GM18873 (cell line): ENCODE results near the gene TMEM117.
A peak's percentile ranks its signal among the peaks of the same experiment; 100 is the strongest.

Experiments used
- ATAC-seq: cut with Tn5 transposase; IDR thresholded peaks from one replicate; pipeline ENCODE4 v1.9.1; 2021; ENCODE audit warnings: mild to moderate bottlenecking, moderate library complexity, moderate number of reproducible peaks; ENCODE audit not compliant: unreplicated experiment, low FRiP score

Gene TMEM117

GRCh38 chr12:43937947-43938346, 102.1 kb downstream of the TMEM117 start:
- no peak for ATAC-seq

DNA sequence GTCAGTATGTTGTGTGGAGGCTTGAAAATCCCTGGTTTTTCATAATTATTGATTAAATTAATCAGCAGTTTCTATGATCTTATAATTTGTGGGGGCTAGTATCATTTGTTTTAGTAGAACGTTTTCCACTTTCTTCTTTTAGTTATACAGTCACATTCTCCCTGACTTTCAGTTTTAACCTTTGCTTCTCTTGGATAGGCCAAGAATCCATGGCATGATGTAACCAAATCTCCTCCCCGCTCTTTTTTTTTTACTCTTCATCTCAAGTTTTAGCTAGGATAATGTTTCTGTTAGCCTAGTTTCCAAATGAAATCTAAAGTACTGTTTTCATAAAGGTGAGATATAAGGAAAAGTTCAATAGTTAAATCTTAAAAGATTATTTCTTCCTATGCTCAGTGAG, 106.5 kb downstream of the TMEM117 start:
- no peak for ATAC-seq

GRCh38 chr12:43945983-43946382, 110.1 kb downstream of the TMEM117 start:
- no peak for ATAC-seq

DNA sequence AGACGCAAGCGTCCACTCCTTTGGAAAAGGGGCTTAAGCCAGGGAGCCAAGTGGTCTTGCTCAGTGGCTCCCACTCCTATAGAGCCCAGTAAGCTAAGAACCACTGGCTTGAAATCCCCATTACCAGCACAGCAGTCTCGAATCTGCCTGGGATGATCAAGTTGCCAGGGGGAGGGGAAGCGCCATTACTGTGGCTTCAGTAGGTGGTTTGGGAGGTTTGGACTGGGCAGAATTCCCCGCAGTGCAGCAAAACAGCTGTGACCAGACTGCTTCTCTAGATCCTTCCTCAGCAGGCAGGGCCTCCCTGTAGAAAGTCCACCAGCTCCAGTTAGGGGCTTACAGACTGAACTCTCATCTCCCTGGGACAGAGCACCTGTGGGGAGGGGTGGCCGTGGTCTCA, 115.4 kb downstream of the TMEM117 start:
- ATAC-seq: no peak

DNA sequence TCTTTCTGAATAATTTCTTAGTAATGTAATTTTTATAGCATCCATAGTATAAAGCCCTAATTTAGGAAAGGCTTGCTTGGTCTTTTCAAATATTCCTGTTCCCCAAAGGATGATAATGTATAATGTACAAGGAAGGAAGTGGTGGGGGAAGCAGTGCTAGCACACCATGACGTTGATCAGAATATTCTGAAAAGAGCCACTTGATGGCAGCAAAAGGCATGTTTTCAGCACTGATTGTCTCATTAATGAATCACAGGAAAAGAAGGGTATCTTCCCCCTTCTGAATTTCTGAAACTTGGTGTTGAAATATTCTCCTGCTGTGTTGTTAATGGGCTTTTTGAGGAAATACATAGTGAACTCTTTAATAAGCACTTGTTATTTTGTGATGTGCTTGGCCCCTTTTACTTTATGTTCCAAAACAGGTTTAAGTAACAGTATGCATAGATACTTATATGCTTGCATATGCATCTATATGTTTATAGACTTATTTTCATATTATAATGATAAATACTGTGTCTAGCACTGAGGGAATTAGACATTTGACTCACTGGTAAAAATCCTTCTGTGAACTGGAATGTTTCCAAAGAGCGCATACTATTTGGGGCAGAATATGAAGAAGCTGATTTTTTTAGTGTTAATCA, 122.0 kb downstream of the TMEM117 start:
- peak; percentile 97 for ATAC-seq

DNA sequence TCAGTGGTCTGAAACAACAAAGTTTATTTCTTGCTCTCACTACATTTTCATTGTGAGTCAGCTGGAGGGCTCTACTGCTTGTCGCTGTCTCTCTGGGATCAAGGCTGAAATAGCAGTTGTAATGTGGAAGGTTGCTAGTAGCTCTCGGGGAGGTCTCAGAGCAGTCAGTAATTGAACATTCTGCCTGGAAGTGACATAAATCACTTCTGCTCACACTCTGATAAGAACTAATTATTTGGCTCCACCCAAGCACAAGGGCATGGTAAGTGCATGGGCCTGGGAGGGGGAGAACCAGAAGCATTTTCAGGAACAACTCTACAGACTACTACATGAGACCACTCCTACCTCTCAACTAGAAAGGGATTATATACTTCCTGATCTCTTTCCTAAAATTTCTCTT, 128.2 kb downstream of the TMEM117 start:
- no peak for ATAC-seq

DNA sequence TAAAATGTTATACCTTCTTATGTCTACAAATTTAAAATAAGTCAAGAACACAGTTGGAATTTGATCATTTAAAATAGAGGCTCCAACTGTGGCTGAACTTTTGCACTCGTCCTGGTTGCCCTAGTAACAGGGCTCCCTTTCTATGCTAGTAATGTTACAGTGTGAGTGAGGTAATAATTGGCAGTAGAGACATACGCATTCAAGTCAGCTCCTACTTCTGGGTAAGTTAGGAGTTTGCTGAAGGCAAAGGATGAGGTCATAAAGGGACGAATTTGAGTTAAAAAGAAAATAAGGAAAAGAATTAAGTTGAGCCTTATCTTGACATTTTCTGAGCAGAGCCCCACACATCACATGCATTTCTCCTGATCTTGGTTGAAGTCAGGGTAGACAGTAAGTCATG, 129.1 kb downstream of the TMEM117 start:
- ATAC-seq: no peak

GRCh38 chr12:43965899-43966298, 130.0 kb downstream of the TMEM117 start:
- no peak for ATAC-seq

- ATAC-seq: no peak
Observed at GRCh38 chr12:43968736-43969135, 132.9 kb downstream of the TMEM117 start.

GRCh38 chr12:43969882-43970281, 134.0 kb downstream of the TMEM117 start:
- ATAC-seq: no peak

GRCh38 chr12:43973385-43973784, 137.5 kb downstream of the TMEM117 start:
- ATAC-seq: no peak

GRCh38 chr12:43973993-43974392, 138.1 kb downstream of the TMEM117 start:
- no peak for ATAC-seq

- ATAC-seq: no peak
Observed at GRCh38 chr12:43976027-43976426, 140.1 kb downstream of the TMEM117 start.

DNA sequence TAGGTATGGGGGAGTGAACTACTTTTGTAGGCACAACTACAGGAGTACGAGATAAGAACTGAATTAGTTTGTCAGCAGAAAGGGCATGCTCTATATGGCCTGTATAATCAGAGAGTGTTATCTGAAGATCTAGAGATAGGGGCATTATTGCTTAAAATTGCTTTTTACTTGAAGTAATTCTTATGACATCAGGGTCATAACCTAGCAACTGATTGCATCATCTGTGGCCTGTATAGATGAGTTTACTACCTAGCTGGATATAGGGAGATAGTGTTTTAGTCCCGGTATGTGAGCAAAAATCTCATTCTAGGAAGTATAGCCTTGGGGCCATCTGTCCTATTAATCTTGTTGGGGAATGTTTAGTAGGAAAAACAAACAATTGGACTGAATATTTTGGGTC, 142.7 kb downstream of the TMEM117 start:
- ATAC-seq: no peak

- ATAC-seq: no peak
Observed at GRCh38 chr12:43979450-43979849, 143.6 kb downstream of the TMEM117 start.

DNA sequence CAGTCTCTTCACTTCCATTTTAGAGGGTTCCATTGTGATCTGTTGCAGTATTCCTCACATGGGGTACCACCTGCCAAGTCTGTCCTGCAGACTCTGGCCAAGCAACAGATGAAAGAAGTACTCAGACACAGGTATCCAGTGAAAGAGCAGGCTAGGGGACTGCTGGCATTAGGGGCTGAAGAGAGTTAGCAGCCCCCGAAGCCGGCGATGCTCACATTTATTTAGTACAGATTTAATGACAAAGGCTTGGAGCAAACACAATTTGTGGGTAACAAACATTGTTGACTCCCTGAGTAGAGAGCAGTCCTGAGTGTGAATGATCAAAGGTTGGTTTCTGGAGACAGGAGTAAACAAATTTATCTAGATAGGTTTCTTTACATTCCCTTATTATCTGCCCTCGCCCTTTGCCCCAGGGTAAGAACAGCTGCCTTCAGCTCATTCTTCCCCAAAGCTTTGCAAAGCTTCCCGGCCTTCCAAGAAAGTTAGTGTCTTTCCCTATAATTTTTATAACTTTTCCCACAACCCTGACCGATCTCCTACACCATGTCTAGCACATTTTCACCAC, 144.8 kb downstream of the TMEM117 start:
- no peak for ATAC-seq

DNA sequence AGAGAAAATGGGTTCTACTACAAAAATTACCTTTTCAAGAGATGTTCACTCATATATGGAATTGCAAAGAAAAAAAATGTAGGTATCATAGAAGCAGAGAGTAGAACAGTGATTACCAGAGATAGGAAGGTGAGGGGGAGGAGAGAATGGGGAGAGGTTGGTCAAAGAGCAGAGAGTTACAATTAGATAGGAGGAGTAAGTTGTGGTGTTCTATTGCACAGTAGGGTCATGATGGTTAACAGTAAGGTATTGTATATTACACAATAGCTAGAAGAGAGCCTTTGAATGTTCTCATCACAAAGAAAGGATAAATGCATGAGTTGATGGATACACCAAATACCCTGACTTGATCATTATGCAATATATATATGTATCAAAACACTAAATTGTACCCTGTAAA, 145.8 kb downstream of the TMEM117 start:
- ATAC-seq: no peak

DNA sequence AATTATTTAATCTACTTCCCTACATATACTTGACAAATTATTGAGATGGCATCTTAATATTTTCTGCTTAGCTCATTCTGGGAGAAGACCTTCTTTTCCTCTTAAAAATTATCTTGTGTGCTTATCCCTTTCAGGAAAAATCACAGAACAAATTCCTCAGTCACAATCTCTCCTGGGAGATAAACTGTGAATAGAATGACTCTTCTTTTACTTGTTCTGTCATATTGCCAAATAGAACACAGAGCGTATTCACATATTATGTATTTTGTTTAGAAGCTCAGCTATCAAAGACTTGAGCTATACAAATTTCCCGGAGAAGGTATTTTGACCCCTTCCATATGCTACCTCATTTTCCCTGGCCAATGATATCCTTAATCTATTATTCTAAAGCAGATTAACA, 146.7 kb downstream of the TMEM117 start:
- ATAC-seq: no peak

DNA sequence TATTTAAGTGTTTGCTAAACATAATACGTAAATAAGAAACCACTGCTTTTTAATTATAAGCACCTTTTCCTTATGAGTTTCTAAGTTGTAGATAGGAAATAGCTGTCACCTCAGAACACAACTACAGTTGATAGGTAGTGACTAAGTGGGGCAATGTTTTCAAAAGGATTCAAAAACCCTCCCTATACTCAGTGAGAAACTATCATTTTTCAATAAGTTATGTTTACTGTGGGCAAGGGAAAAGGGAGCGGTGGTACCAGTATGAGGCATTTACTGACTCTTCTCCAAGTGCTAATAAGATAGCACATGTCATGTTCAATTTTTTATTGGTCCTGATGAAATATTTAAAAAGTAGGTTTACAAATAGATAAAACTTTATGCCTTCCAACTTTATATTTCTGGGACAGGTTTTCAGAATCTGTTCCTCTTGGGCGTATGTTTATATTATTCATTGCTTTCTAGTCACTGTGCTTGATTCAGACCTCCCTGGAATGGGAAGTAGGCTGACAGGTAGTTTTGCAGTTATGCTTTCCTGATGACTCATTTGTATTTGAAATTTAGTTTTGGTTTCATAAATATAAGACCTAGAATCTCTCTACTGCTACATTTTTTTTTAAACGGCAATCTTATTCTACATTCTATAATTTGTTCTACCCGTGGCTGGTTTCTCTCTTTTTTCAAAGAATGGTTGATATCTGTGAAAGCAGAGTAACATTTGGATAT, 153.1 kb downstream of the TMEM117 start:
- peak; percentile 97 for ATAC-seq

- no peak for ATAC-seq
Observed at GRCh38 chr12:43992856-43993255, 157.0 kb downstream of the TMEM117 start.

GRCh38 chr12:44000309-44000952, 164.6 kb downstream of the TMEM117 start:
- ATAC-seq: peak; percentile 93
